Body of pancreas (tissue), 4 donors: ENCODE measurements around the gene CMIP.

Source experiments
- CTCF ChIP-seq, 7 experiments: fragments of 450-650 bp in 4 of 7; fragments of 200-600 bp in 3 of 7; sonication (generic) in 3 of 7; IDR thresholded peaks; one replicate each; pipeline ENCODE4 v1.5.1; 2016 to 2019; ENCODE audit warnings: antibody characterized with exemption in 7 of 7
- POLR2A ChIP-seq, 3 donors: fragments of 450-650 bp; IDR thresholded peaks; one replicate each; pipeline ENCODE4 v1.6.1; 2016; ENCODE audit warnings: antibody characterized with exemption in 3 of 3, mild to moderate bottlenecking in 2 of 3

- TF ChIP-seq CTCF (IDR thresholded peaks at IDR 0.05) = no peak
- no peak for TF ChIP-seq POLR2A (IDR thresholded peaks at IDR 0.05)
Measured at GRCh38 chr16:81715358-81716196, 271.0 kb downstream of the CMIP start.
